GM19438 (cell line): ENCODE results near the gene TBC1D4.
A peak's percentile ranks its signal among the peaks of the same experiment; 100 is the strongest.
"Not testable (repeated sequence)": the region's sequence is repeated elsewhere in the genome, so short reads cannot be mapped to it uniquely, and the experiment has no call there.

ENCODE experiments used
- ATAC-seq: cut with Tn5 transposase; IDR thresholded peaks from one replicate; pipeline ENCODE4 v1.9.1; 2021; ENCODE audit warnings: low read depth; ENCODE audit not compliant: unreplicated experiment

TBC1D4 gene

DNA sequence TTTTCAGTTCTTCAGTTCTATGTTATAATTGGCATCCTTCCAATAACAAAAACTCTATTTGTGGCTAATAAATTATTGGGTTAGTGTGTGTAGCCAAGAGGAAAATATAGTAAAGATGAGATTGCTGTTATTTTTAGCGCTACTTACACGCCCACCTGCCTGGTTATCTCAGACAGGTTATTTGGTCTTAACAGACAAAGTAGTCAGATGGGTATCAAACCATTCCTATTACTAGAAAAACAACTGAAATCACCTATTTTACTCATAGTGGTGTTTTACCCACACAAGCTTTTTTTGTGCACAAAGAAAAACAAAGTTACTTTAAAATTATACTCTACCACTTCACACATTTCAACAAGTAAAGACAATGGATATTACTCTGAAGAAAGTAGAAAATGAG is 151.2 kb downstream of the TBC1D4 start:
- no peak for ATAC-seq

DNA sequence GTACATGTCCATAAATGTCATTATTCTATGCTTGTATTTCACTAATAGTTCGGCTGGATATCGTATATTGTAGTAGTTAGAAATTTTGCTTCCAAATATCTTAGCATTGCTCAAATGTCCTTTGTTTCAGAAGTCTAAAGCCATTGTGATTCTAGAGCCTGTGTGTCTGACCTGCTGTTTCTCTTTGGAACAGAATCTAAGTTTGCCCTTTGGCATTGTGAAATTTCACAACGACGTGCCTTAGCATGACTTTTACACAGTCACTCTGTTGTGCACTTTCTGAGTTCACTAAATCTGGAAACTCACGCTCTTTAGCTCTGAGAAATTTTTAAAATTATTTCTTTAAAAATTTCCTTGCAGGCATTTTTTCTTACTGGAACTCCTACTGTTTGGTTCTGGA is 152.2 kb downstream of the TBC1D4 start:
- ATAC-seq: no peak

DNA sequence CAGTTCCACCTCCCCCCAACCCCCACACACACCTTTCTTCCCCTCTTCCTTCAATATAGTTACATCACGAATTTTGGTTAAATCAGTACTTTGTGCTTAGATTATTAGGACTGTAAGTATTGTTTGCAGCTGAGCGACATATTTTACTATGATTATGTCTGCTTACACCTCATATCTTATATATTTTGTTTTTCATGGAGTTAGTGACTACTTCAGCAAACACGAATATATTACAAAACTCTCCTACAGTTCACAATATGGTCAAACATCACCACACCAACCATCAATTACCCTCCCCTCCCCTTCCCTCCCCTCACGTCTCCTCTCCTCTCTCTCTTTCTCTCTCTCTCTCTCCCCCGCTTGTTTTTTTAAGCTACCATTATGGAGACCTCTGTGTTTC is 152.9 kb downstream of the TBC1D4 start:
- ATAC-seq: no peak

DNA sequence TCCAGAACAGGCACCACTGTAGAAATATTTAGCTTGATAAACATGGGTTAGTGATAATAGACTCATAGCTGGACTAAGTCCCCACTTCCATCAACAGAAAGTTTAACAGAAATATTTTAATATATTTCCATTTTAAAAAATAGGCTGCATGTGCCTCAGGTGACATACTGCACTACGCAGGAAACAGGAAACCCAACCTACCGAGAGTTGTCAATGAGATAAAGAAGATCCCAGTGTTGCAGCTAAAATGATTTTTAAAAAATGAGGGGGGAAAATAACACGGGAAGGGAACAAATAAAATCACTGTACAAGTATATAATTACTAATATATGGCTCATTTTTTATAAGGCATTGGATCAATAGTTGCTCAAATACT is 154.8 kb downstream of the TBC1D4 start:
- ATAC-seq: no peak

DNA sequence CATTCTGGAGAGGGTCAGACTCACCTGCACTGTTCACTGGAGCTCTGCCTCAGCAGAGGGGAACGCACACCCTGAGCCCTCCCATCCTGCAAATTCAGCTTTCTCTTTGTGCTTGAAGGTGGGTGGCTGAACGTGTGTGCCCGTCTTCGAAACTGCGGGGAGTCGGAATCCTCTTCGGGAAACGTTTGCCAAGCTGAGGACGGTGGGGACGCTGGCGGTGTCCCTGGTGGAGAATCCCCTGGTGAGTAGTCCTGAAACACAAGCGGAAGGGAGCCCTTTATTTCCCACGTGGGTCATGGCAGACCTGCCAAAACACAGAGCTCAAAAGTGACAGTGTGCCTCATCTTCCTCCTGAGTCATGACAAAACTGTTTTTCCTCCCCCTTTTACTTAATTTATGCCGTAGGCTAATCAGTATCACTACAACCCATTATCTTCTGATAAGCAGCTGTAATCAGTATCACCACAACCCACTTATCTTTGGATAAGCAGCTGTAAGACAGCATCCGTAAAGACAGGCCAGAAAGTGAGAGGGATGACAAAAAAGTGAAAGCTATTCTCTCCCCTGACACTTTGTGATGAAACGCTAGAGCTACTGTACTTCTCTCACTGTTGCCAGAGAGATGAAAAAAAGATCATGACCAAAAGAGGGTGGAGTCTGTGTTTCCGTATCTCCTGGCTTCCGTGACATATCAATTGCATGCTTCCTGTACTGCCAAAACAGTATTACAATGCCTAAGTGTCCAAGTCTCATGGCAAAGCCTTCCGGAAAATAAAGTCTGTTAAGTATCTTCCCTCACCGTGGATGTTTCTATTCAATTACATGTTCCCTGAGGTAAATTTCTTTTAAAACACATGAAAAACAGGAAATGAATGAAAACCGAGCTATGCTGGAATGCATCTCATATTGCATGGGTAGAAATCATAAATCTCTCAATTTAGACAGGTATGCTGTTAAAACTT is 155.5 kb downstream of the TBC1D4 start:
- peak; percentile 83 for ATAC-seq

DNA sequence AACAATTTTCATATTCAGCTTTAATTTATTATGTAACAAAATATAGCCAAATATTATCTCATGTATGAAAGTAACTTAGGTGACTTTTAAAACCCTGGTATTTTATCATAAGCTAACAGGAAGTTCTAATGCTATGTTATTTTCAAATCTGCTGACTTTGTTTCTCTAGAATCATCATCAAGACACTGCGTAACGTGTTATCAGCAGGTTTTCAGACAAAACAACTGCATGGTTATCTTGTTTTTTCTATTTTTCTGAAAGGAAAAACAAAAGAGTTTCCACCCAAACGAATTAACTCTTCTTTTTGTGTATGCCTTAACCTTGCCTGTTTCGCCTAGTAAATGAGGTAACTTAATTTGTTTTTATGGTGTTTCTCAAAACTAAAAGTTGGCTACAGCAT is 156.3 kb downstream of the TBC1D4 start:
- ATAC-seq: no peak

DNA sequence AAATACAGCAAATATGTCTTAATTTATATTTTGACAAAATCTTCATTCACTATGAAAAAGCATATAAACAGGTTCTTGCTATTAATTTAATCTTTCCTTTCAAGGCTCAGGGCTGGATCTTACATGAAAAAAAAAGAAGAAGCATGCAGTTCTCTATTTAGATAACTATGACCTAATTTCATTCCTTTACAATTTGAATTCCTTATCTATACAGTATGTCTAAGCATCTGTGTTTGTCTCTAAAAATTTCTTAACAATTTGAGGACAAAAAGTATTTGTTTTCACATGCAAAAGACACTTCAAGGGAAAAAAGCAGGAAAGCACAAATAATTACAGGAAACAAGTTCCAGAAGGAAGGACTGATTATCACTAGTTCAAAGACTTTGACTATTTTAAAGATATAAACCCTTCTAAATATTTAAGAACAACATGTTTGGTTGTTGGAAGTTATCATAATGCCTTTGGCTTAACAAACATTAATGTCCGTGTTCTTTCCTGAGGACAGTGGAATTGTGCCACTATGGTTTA is 157.5 kb downstream of the TBC1D4 start:
- ATAC-seq: no peak

DNA sequence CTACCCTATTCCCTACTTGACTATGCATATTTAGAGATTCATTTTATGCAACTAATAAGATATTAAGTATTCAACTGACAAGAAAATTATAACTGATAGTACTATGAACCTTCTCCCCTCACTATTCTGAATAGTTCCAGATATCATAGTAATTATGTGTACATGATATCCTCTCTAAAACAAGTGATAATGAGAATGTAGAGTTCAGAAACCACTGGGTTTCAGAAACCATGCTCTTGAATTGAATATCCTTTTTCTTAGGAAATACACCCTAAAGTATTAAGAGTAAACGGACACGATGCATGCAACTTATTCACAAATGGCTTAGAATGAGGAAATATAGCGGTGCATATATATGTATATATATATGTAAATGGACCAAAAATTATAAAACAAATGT is 160.9 kb downstream of the TBC1D4 start:
- no peak for ATAC-seq

DNA sequence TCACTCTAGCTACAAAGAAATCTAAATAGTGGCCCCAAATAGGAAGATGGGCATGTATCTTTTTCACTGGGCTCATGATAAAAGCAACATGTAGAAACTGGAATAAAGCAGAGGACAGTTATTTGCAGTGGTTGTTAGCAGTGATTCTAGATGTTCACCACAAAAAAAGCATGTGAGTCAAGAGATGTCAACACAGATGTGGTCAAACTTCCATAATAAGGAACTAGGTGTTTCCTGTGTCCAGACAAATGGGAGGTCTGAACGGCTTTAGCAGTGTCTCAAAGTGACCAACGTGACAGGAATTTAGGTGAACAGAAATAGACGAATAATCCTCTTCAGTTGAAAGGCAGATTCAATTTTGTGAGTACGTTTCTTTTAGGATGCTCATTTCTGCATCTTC is 162.7 kb downstream of the TBC1D4 start:
- ATAC-seq: no peak

DNA sequence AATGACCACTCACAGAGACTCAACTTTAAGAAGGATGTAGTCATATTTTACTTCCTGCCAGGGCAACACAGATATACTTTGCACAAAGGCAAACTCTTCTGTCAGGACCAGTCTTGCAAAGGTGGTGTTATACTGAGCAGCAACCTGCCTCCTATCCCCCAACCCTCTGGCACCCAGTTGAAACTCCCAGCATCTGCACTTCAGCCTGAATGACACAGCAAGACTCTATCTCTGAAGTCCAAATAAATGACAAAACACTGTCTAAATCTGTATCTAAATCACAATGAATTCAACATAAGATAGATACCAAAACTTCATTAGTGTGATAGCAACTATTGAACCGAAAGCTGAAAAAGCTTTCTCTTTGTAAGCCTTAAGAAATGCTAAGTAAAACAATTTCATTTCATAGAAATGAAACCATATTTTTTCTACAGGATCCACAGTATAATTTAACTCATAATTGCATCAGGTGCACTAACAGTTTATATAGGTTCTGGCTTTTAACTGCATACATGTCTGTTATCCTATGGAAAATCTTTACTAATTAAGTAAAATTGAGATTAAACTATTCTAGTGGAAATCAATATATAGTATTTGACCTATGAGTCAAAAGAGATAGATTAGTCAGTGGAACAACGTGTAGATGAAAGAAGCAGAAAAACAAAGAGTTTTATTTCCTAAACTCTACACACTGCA is 163.7 kb downstream of the TBC1D4 start:
- no peak for ATAC-seq

DNA sequence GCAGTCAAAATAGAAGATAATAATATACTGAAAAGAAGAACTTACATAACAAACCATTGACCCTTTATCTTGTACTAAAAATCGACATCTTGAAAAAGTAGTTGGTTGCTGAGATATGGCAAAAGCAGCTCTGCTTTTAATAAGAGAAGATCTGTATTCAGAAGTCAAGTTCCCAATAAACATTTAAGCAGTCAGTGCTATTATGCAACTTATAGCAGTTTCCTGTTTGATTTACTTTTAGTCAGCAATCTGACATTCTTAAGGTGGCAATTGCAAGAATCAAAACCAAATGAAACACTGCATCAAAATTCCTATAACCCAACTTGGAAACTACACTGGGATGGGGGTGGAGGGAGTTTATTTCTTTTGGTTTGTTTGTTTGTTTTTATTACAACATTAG is 165.5 kb downstream of the TBC1D4 start:
- no peak for ATAC-seq

DNA sequence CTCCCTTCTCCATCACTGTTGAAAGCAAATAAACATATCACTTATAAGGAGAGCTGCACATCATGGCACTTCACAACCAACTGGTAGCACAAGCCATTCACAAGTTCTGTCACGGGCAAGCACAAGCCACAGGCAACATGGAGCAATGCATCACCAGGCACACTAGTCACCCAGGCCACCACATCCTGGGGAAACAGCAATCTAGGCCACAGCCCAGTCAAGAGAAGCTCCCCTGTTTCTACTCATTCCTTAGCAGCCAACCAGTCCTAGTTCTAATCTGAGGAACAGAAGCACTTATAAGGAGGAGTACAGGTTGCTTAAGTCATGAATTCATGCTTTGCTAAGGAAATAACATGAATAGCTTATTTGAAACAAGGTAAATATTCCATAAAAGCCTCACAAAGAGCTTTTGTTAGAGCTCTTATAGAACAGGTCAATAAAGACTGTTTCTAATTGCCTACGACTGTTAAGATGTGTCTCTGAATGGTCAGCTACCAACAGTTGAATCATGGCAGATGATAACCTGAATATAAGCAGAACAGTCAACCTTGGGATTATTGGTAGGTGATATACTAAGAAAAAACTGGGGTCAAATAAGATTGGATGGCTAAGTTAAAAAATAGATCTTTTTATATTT is 169.0 kb downstream of the TBC1D4 start:
- peak; percentile 55 for ATAC-seq

DNA sequence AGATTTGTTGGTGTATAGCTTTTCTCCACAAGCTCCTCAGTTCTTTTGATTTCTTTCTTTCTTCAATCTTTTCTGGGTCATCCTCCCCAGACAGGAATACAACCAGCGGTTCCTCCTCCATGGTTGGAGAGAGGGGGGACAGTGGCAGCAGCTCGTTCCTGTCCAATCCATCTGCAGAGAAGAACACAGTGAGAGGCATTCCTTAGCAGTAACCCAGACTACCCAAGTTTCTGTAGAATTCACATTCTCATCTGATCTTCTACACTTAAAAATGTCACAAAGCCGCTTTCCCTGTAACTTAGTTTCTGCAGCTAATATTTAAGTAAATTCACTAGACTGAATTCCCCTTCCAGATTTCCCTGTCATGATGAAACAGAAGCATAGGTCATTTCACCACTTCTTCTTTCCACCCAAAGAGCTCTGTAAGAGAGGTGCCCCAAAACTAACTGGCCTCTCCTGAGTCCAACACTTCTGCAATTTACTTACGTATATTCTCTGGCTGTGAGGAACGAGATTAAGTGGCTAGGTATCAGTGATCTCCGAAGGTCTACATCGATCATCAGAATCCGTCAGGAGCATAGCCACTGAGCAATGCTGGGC is 171.9 kb downstream of the TBC1D4 start:
- ATAC-seq: no peak

DNA sequence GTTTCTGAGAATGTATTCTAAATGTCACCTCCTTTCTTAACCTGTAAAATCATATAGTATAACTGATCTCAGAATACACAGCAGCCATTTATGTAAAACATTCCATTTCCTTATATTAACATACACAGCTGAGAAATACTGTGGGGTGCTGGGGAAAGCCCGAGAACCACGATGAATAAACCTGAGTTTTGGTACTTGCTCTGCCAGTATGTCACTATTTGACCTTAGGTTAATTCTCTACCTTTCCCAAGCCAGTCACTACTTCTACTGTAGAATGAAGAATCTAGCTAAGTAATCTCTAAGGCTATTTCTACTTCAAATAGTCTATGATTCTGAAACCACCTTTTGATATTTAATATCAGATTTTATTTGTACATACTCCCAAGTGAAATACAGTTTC is 173.7 kb downstream of the TBC1D4 start:
- ATAC-seq: peak; percentile 38

DNA sequence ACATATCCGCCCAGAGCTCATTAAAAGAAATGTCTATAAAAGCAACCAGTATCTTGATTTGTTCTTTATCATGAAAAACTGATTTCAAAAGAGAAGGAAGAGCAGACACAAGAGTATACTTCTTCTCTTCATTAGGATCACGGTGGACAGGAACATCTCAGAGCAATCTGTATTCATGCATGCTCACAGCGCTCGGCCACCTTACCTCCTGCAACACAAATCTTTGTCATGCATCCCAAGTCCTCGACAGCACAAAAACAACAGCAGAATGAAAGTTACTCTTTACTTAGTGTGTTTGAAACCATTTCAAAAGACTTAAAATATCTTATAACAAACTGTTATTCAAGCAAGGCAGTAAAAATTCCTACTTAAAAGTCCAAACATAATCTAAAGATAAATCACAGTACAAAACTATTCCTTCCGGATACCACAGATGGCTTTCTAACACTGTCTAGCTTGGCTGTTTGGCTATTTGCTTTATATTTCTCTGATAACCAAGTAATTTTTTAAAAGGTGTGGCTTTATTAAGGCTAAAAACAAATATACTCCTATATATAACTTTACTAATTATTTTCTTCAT is 174.5 kb downstream of the TBC1D4 start:
- no peak for ATAC-seq

DNA sequence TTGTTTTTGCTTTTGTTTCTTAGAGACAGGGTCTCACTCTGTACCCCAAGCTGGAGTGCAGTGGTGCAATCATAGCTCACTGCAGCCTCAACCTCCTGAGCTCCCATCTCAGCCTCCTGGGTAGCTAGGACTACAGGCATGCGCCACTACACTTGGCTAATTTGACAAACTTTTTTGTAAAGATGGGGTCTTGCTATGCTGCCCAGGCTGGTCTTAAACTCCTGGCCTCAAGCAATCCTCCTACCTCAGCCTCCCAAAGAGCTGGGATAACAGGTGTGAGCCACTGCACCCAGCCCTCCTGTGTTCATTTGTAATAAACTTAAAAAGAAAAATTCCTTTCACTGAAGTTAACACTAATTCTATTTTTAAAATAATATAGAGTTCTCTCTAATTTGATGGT is 175.0 kb downstream of the TBC1D4 start:
- ATAC-seq: not testable (repeated sequence)

DNA sequence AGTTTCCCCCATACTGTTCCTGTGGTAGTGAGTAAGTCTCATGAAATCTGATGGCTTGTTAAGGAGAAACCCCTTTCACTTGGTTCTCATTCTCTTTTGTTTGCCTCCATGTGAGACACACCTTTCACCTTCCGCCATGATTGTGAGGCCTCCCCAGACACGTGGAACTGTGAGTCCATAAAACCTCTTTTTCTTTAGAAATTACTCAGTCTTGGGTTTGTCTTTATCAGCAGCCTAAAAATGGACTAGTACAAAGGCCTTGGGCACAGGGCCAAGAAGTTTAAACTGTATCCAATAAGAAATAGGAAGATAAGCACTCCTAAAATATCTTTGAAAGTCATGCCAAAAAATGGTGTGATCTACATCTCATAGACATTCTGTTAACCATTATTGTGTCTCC is 176.9 kb downstream of the TBC1D4 start:
- no peak for ATAC-seq

DNA sequence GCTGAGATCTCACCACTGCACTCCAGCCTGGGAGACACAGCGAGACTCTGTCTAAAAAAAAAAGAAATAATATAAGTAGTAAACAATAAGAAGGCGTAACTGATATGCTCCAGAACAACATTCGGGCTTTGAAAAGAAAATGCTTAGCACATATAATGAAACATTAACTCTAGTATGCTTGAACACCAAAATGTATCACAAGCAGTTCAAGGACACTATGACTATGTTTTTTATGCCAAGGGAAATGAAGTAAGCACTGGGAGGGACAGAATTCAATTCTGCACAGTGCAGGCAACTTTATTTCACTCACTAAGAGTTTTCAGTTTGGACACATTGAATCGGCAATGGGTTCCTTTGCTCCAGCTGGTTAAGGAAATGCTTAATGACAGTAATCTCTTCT is 178.7 kb downstream of the TBC1D4 start:
- ATAC-seq: no peak

DNA sequence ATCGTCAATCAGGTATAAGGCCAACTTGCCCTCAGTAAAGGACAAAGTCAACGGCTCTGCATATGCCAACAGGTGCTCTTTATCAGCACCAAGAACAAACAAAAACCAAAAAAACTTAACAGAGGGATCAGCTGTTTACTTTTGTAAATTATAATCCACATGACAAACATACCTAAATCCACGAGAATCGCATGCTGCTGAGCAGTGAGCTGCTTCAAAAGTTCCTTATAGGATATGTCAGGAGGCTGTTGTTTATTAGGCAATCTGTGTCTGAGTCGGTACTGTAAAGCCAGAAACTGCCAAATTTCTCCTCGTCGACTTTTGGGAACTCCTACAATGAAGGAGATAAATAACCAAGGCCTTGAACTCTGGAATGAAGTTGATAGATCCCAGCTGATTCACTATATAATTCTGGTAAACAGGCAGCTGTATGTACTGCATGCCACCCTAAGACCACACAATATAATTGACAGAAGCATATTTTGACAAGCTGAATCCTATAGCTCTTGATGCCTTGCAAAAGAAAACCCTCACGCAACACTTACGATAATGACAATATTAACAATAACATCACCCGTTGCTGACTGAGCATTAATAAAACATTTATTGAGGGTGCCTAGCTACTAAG is 179.8 kb downstream of the TBC1D4 start:
- ATAC-seq: no peak
